MCF 10A (cell line): ENCODE measurements around the gene CDX4. TPM values are rescaled to one million over a fixed set of nuclear protein-coding genes. Genes with fewer than 3 reads are reported as not detected.
"Not testable (repeated sequence)": the region's sequence is repeated elsewhere in the genome, so short reads cannot be mapped to it uniquely, and the experiment has no call there.

ENCODE experiments used
- BruUV-seq: library from RNA; stranded (reverse); fragments of 400-500 nt; replicated peaks from 2 replicates; lab custom pipeline; 2021; lab: Mats Ljungman, UMichigan
- CTCF ChIA-PET: fragments of 300-600 bp; sonication (Branson Sonifier 250); formaldehyde crosslinking; extraction: SDS; loops from one replicate; lab custom pipeline; 2021; ENCODE audit warnings: antibody characterized with exemption, inconsistent platforms; lab: Yijun Ruan, JAX
- POLR2A ChIA-PET: fragments of 300-600, 350-650 bp; sonication (Branson Sonifier 250); formaldehyde crosslinking; extraction: SDS; loops from one replicate; lab custom pipeline; 2020; ENCODE audit warnings: antibody characterized with exemption, inconsistent platforms; lab: Yijun Ruan, JAX
- DNase-seq: peaks from one replicate; pipeline ENCODE4 v3.0.0-alpha.2; 2018; ENCODE audit not compliant: unreplicated experiment
- H3K27ac Mint-ChIP-seq: one replicate; pipeline ENCODE4 v1.8.0; 2022; ENCODE audit warnings: mild to moderate bottlenecking, low read depth, mixed read lengths; ENCODE audit not compliant: unreplicated experiment
- H3K27me3 Mint-ChIP-seq: one replicate; pipeline ENCODE4 v1.8.0; 2022; ENCODE audit warnings: mixed read lengths; ENCODE audit not compliant: insufficient read depth, unreplicated experiment
- H3K36me3 Mint-ChIP-seq: one replicate; pipeline ENCODE4 v1.8.0; 2022; ENCODE audit warnings: mild to moderate bottlenecking, moderate library complexity, mixed read lengths; ENCODE audit not compliant: insufficient read depth, unreplicated experiment
- H3K4me1 Mint-ChIP-seq: one replicate; pipeline ENCODE4 v1.8.0; 2022; ENCODE audit warnings: mixed read lengths; ENCODE audit not compliant: insufficient read depth, unreplicated experiment
- H3K4me3 Mint-ChIP-seq: one replicate; pipeline ENCODE4 v1.8.0; 2022; ENCODE audit warnings: mild to moderate bottlenecking, moderate library complexity, mixed read lengths; ENCODE audit not compliant: unreplicated experiment
- H3K9me3 Mint-ChIP-seq: one replicate; pipeline ENCODE4 v1.8.0; 2022; ENCODE audit warnings: mixed read lengths; ENCODE audit not compliant: unreplicated experiment
- CTCF ChIP-seq: fragments of 200-600 bp; IDR thresholded peaks from one replicate; pipeline ENCODE4 v1.8.0; 2022; ENCODE audit warnings: antibody characterized with exemption, mild to moderate bottlenecking; ENCODE audit not compliant: unreplicated experiment
- intact Hi-C: fragments of 100-400 bp; cut with micrococcal nuclease; formaldehyde crosslinking; loops from 2 replicates; pipeline ENCODE4 v1.14.1; 2022
- total RNA-seq: library from RNA; stranded (reverse); gene quantifications from 2 replicates; pipeline ENCODE4 v1.2.3, GENCODE V29; 2022

Gene CDX4
- total RNA-seq, 1 experiment from 2014 or later: not detected

- Mint-ChIP-seq H3K4me3 (no peak overlapping the region), H3K4me1 (no peaks in the 10 kb centered on the region), H3K27me3 (peaks cover 93% of the 10 kb centered on the region), H3K36me3 (no peaks in the 10 kb centered on the region), H3K9me3 (peaks cover 9% of the 10 kb centered on the region), H3K27ac (no peak overlapping the region)
- no peak for DNase-seq
- BruUV-seq: no TSS peak
- ChIA-PET CTCF (no interaction called here), POLR2A (no interaction called here)
- no peak for TF ChIP-seq CTCF
- intact Hi-C loops: no loop called here
These were observed 34.7 kb downstream of the CDX4 start for GRCh38 chrX:73481521-73481920.

GRCh38 chrX:73490661-73491060, 43.8 kb downstream of the CDX4 start:
- intact Hi-C loops: no loop called here
- Mint-ChIP-seq H3K9me3 (no peaks in the 10 kb centered on the region), H3K4me3 (no peak overlapping the region), H3K36me3 (no peaks in the 10 kb centered on the region), H3K27me3 (peaks cover 76% of the 10 kb centered on the region), H3K4me1 (no peaks in the 10 kb centered on the region), H3K27ac (no peak overlapping the region)
- ChIA-PET POLR2A (no interaction called here), CTCF (no interaction called here)
- no TSS peak for BruUV-seq
- TF ChIP-seq CTCF: no peak
- no peak for DNase-seq

- H3K9me3 Mint-ChIP-seq, intact Hi-C loops: not testable (repeated sequence)
- CTCF ChIA-PET: interaction anchor here (0.5 kb wide), 2 partner anchors 17 to 1065 kb away, joined by 3 read pairs; no protein-coding TSS in a partner anchor
These were observed 45.3 kb downstream of the CDX4 start for GRCh38 chrX:73492178-73492577.

More at GRCh38 chrX:73492178-73492577, 45.3 kb downstream of the CDX4 start:
- H3K4me1 Mint-ChIP-seq, BruUV-seq, POLR2A ChIA-PET, DNase-seq, H3K36me3 Mint-ChIP-seq, H3K27ac Mint-ChIP-seq, H3K4me3 Mint-ChIP-seq: not testable (repeated sequence)
- H3K27me3 Mint-ChIP-seq: peaks cover 76% of the 10 kb centered on the region

Other genes with a start within 250 kb of the CDX4 start
- not detected in 2 replicates for gene NAP1L2, start 232.2 kb upstream of the CDX4 start, total RNA-seq
- gene CHIC1, start 116.1 kb downstream of the CDX4 start, total RNA-seq: 7.4 and 8.0 TPM in 2 replicates